WTC11 (cell line): ENCODE results near the gene PCSK2.

Experiments used
- CREB1 ChIP-seq: sonication (generic); formaldehyde crosslinking; IDR thresholded peaks from 2 replicates; pipeline ENCODE4 v1.8.0; 2023; ENCODE audit warnings: mild to moderate bottlenecking, missing genetic modification reagents
- CTCF ChIP-seq: fragments of 200-600 bp; IDR thresholded peaks from 2 replicates; pipeline ENCODE4 v1.8.0; 2022; ENCODE audit warnings: antibody characterized with exemption

- TF ChIP-seq CTCF (no peak), CREB1 (CRISPR knock-in tag) (no peak)
These were observed 71.3 kb downstream of the PCSK2 start for GRCh38 chr20:17298171-17298570.
